GM12865 (cell line): ENCODE results near the gene PLOD2.

Experiments used
- DNase-seq: peaks from one replicate; pipeline ENCODE4 v3.0.0; 2010; ENCODE audit warnings: low read depth
- H3K4me3 ChIP-seq: 2 replicates; pipeline ENCODE4 v1.5.1; 2011; ENCODE audit warnings: mild to moderate bottlenecking, low read depth, low read length, control low read depth
- TF ChIP-seq, protein P1 (sequence below): IDR thresholded peaks from 2 replicates; pipeline ENCODE4 v1.5.1; 2011; ENCODE audit warnings: low read length, control low read depth, low read depth, inconsistent platforms; ENCODE audit not compliant: insufficient read depth; ENCODE audit errors: missing control alignments

The PLOD2 gene

DNA sequence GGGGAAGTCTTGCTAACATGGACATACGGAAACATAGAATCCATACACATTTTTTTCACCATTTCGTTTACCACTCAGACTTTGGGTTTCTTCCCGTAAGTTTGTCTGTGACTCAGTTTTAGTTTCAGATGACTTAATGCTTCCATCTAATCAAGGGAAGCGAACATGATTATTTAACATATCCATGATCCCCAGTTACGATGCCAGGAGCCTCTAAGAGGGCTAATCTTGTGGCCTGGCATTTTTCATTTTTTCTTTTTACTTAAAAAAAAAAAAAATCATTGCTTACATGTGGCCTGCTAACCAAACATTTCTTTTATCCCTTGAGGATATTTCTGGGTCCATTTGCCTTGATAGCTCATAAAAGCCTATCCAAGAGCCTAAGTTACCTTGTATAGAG lies 20.2 kb upstream of the PLOD2 start:
- TF ChIP-seq, protein P1, sequence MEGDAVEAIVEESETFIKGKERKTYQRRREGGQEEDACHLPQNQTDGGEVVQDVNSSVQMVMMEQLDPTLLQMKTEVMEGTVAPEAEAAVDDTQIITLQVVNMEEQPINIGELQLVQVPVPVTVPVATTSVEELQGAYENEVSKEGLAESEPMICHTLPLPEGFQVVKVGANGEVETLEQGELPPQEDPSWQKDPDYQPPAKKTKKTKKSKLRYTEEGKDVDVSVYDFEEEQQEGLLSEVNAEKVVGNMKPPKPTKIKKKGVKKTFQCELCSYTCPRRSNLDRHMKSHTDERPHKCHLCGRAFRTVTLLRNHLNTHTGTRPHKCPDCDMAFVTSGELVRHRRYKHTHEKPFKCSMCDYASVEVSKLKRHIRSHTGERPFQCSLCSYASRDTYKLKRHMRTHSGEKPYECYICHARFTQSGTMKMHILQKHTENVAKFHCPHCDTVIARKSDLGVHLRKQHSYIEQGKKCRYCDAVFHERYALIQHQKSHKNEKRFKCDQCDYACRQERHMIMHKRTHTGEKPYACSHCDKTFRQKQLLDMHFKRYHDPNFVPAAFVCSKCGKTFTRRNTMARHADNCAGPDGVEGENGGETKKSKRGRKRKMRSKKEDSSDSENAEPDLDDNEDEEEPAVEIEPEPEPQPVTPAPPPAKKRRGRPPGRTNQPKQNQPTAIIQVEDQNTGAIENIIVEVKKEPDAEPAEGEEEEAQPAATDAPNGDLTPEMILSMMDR: no peak
- DNase-seq: no peak
- no peak overlapping the region for H3K4me3 ChIP-seq

DNA sequence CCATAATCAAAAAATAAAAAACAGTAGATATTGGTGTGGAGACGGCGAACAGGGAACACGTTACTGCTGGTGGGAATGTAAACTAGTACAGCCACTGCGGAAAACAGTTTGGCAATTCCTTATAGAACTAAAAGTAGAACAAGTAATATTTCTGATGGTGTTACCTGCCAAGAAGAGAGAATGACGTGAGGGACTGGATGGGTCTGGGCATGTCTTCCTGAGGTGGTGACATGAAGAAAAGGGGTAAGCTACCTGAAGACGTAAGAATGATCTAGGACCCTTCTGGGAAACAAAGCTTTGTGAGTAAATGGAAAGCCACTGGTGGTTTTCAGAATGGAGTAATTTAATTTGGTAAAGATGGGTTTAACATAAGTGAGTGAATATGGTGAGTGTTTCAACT lies 19.4 kb upstream of the PLOD2 start:
- DNase-seq: no peak
- H3K4me3 ChIP-seq: no peak overlapping the region
- TF ChIP-seq, protein P1: no peak

DNA sequence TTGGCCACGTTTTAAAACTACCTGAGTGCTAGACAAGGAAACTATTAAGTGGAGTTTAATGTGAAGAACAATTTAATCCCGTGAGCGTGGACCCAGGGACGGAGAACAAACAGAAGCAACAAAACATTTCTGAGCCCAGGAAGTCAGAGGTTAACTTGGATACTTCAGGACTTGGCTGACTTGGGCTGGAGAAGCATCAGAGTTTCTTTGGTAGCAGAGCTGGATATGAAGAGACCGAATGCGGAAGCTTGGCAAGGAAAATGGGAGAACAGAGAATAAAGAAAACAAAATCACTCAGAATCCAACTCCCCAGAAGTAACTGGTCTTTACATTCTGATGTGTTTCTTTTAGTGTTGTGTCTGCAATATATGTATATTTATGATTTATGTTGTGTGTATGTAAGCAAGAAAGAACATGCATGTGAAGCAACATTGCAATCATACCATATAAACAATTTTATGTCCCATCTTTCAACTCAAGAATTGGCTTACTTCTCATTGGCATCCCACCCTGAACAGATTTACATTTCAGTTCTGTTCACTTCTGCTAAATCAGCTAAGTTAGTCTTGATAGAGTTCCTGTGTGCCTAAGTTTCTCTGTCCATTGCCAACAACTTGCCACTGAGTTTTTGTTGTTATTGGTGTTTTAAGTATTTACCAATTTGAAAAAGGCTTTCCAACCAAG lies 17.2 kb upstream of the PLOD2 start:
- no peak overlapping the region for H3K4me3 ChIP-seq
- TF ChIP-seq, protein P1: no peak
- no peak for DNase-seq

DNA sequence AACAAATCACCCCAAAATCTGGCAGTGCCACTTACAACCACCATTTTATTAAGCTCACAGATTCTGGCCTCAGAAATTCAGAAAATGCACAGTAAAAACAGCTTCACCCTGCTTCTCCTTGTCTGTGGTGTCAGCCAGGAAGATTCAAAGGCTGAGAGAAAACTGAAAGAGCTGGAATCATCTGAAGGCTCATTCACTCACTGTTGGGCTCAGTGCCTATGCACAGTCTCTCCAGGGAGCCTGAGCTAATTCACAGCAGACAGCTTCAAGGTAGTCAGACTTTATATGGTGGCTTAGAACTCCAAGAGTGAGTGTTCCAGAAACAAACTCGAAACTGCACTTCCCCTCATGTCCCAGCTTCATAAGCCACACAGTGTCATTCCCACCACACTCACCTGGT lies 16.5 kb upstream of the PLOD2 start:
- no peak overlapping the region for H3K4me3 ChIP-seq
- no peak for DNase-seq
- TF ChIP-seq, protein P1: no peak

DNA sequence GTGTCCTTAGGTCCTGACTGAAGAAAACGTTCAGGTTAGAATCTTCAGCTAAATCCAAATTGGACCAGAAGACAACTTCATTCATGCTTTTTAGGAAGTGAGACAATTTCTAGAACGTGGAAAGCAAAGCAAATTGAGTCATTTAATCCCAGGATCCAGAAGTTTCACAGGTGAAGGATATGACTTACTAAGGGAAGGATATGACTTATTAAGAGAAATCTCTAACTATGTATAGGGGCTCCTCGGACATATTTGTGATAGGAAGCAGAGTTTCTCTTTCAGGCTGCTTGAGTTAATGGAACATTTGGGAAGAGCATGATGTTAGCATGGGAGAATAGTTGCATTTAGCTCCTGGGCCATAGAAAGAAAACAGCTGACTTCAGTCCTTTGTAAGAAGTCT lies 16.1 kb upstream of the PLOD2 start:
- H3K4me3 ChIP-seq: no peak overlapping the region
- DNase-seq: no peak
- TF ChIP-seq, protein P1: no peak

DNA sequence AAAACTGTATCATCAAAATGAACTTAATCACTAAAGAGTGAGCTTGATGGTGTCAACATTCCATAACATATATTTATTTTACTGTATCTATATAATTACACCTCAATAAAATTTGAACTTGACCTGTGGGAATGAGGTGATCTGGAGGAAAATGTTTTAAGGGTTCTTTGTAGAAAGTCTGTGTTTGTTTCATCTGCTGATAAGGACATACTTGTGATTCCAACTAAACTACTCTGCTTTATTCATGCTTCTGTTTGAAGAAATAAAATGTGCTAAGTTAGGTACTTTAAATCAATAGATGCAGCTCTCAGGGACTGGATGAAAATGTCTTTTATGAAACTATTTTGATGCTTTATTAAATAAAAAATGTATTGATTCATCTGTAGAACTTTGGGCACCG lies 11.6 kb upstream of the PLOD2 start:
- no peak for DNase-seq
- H3K4me3 ChIP-seq: no peak overlapping the region
- TF ChIP-seq, protein P1: no peak

DNA sequence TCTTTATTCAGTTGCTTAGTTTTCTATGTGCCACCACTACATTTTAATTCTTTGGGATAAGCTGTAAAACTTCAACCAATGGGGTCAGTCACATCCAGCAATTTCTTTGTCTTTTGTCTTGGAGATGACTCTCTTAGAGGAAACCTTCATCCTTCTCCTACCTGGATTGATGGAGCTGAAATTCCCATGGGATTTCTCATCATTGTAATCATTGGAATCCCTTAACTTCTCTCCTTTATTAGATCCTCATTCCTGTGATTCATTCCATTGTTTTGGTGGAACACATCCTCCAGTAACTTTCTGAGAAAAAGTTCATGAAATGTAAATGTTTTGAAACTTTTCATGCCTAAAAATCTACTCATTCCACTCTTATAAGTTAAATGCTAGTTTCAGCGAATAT lies 9.6 kb upstream of the PLOD2 start:
- TF ChIP-seq, protein P1: no peak
- no peak for DNase-seq
- H3K4me3 ChIP-seq: no peak overlapping the region
